Thyroid gland (tissue), 4 donors: ENCODE measurements around the gene ZNF423. TPM values are rescaled to one million over a fixed set of nuclear protein-coding genes. Genes with fewer than 3 reads are reported as not detected.

Experiments used
- DNase-seq, 2 donors: peaks; one replicate each; pipeline ENCODE4 v3.0.0-alpha.2; 2019
- H3K27ac ChIP-seq, 3 donors: fragments of 200-600 bp; sonication (generic); 1 replicate in 2 of 3; 2 replicates in 1 of 3; pipeline ENCODE4 v1.5.1; 2016 to 2019; ENCODE audit warnings: mild to moderate bottlenecking in 1 of 3, moderate library complexity in 1 of 3
- H3K27me3 ChIP-seq: fragments of 200-600 bp; sonication (generic); one replicate; pipeline ENCODE4 v1.5.1; 2019
- H3K36me3 ChIP-seq, 2 donors: fragments of 200-600 bp; sonication (generic); one replicate each; pipeline ENCODE4 v1.5.1; 2016 to 2019
- H3K4me1 ChIP-seq, 2 donors: fragments of 200-600 bp; sonication (generic); one replicate each; pipeline ENCODE4 v1.5.1; 2017 to 2019
- H3K4me3 ChIP-seq, 3 donors: fragments of 200-600 bp; sonication (generic); replicated peaks in 1 of 3; 1 replicate in 2 of 3; 2 replicates in 1 of 3; pipeline ENCODE4 v1.5.1; 2016; ENCODE audit warnings: mild to moderate bottlenecking in 1 of 3
- H3K9me3 ChIP-seq: fragments of 200-600 bp; sonication (generic); one replicate; pipeline ENCODE4 v1.5.1; 2017
- POLR2A ChIP-seq, 2 donors: fragments of 450-650 bp; IDR thresholded peaks; one replicate each; pipeline ENCODE4 v1.6.1; 2017; ENCODE audit warnings: antibody characterized with exemption in 2 of 2, mild to moderate bottlenecking in 2 of 2, moderate library complexity in 1 of 2
- WGBS, 2 donors: methylation state at CpG; one replicate each; pipeline ENCODE4 v1.1.5; 2017; 5-methylcytosine and 5-hydroxymethylcytosine counted together
- intact Hi-C: fragments of 100-400 bp; cut with DNase I; formaldehyde crosslinking; loops from one replicate; pipeline ENCODE4 v1.15.1; 2023
- total RNA-seq, 4 donors: library from RNA; depleted of rRNA; stranded (reverse); fragments of >200 nt; gene quantifications; one replicate each; pipeline ENCODE4 v1.2.3, GENCODE V29; 2016
- TF ChIP-seq, protein P1 (sequence below), 6 experiments: fragments of 200-600 bp in 3 of 6; fragments of 450-650 bp in 3 of 6; sonication (generic) in 3 of 6; IDR thresholded peaks; one replicate each; pipeline ENCODE4 v1.5.1; 2016 to 2019; ENCODE audit warnings: antibody characterized with exemption in 6 of 6, mild to moderate bottlenecking in 2 of 6, inconsistent platforms in 1 of 6, moderate library complexity in 1 of 6

Gene ZNF423
- total RNA-seq, 4 donors from 2014 or later = 7.4 to 10.0 (median 8.5) TPM

DNA sequence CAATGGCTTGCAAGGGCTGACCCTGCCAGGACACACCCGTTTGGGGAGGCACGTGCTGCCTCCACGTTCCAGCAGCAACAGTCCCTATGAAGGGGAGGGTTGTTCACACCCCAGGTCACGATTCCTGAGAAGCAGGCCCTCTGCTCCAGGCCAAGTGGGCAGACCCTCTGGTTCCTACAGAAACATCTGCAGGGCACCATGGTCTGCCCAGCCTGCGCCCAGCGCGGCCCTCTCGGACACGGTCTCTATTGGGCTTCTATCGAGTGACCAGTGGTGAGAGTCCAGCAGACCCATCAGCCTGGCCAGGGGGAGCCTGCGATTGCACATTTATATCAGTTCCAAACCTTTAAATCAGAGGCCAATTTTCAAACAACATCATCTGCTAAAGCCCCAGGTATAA lies 128.3 kb downstream of the ZNF423 start:
- TF ChIP-seq, protein P1, sequence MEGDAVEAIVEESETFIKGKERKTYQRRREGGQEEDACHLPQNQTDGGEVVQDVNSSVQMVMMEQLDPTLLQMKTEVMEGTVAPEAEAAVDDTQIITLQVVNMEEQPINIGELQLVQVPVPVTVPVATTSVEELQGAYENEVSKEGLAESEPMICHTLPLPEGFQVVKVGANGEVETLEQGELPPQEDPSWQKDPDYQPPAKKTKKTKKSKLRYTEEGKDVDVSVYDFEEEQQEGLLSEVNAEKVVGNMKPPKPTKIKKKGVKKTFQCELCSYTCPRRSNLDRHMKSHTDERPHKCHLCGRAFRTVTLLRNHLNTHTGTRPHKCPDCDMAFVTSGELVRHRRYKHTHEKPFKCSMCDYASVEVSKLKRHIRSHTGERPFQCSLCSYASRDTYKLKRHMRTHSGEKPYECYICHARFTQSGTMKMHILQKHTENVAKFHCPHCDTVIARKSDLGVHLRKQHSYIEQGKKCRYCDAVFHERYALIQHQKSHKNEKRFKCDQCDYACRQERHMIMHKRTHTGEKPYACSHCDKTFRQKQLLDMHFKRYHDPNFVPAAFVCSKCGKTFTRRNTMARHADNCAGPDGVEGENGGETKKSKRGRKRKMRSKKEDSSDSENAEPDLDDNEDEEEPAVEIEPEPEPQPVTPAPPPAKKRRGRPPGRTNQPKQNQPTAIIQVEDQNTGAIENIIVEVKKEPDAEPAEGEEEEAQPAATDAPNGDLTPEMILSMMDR (IDR thresholded peaks at IDR 0.05) = no peak
- TF ChIP-seq POLR2A (IDR thresholded peaks at IDR 0.05) = no peak
- intact Hi-C loops = no loop called here
- no peak for DNase-seq

DNA sequence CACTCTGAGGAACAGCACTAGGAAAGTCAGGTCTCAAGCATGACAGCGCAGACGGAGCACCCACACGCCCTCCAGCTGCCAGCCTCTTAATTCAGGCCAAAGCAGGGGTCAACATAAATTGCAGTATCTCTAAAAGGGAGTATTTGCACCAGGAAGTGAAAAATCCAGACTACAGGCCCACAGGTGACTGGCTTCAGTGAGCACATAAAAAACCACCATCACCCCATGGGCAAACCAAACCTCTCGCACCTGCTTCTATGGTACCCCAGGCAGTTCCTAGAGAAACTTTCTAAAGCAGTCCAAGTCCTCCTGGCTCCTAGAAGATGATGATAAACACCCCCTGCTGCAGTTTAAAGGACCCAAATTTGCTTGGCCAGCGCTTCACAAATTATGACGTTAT lies 129.8 kb downstream of the ZNF423 start:
- Histone ChIP-seq H3K27me3 (no peaks in the 10 kb centered on the region), H3K4me3 (no peak overlapping the region), H3K27ac (no peak overlapping the region), H3K36me3 (no peaks in the 10 kb centered on the region), H3K4me1 (no peaks in the 10 kb centered on the region), H3K9me3 (no peaks in the 10 kb centered on the region)
- no peak for DNase-seq
- 90 to 95% methylated on average over 5 to 6 of the region's 6 CpGs for WGBS, 2 donors
- intact Hi-C loops = no loop called here
- TF ChIP-seq POLR2A (IDR thresholded peaks at IDR 0.05) = no peak
- TF ChIP-seq, protein P1 (IDR thresholded peaks at IDR 0.05) = no peak

More for the DNA sequence above, 128.3 kb downstream of the ZNF423 start:
- Histone ChIP-seq H3K27me3 (no peaks in the 10 kb centered on the region), H3K4me1 (no peaks in the 10 kb centered on the region), H3K36me3 (no peaks in the 10 kb centered on the region), H3K4me3 (no peak overlapping the region), H3K27ac (no peak overlapping the region), H3K9me3 (no peaks in the 10 kb centered on the region)
- WGBS, 2 donors = 93% methylated on average over 11 of the region's 11 CpGs

DNA sequence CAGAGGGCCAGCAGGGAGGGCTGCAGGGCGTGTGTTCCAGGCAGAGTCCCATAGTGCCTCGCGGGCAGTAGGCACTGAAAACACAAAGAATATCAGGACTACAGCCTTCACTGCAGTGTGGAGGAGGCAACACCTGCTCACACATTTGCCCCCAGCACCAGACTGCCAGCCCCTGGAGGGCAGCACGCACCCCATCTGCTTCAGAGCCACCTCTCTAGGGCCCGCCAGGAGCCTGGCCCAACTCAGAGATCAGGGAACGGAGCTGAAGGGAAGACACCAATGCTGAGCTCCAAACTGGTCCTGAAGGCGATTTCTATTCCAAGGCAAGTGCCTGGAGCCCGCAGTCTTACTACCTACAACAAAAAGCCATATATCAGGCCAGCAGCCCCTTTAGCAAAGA lies 130.3 kb downstream of the ZNF423 start:
- 89 to 91% methylated on average over 7 to 8 of the region's 8 CpGs for WGBS, 2 donors
- intact Hi-C loops = no loop called here
- TF ChIP-seq, protein P1 (IDR thresholded peaks at IDR 0.05) = no peak
- no peak for TF ChIP-seq POLR2A (IDR thresholded peaks at IDR 0.05)
- Histone ChIP-seq H3K36me3 (no peaks in the 10 kb centered on the region), H3K27me3 (no peaks in the 10 kb centered on the region), H3K27ac (no peak overlapping the region), H3K4me1 (no peaks in the 10 kb centered on the region), H3K4me3 (no peak overlapping the region), H3K9me3 (no peaks in the 10 kb centered on the region)
- DNase-seq = no peak

DNA sequence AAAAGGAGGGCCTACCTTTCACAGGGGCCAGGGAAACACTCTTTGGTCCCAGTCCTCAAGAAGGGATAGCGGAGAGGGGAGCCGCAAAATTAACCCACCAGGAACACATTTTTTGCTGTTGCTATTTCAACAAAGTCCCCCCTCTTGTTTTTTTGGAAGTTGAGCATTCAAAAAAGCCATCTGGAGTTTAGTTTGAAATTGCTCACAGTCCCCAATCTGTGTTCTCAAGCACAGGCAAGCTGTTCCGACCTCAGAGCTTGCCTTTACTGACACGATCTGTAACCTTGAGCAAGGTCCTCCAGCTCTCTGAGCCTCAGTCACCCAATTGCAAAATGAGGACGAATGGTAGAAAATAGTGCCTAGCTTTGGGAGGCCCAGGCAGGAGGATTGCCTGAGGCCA lies 131.1 kb downstream of the ZNF423 start:
- Histone ChIP-seq H3K27me3 (no peaks in the 10 kb centered on the region), H3K36me3 (no peaks in the 10 kb centered on the region), H3K27ac (no peak overlapping the region), H3K9me3 (no peaks in the 10 kb centered on the region), H3K4me1 (no peaks in the 10 kb centered on the region), H3K4me3 (no peak overlapping the region)
- 87 to 93% methylated on average over 5 of the region's 5 CpGs for WGBS, 2 donors
- TF ChIP-seq POLR2A (IDR thresholded peaks at IDR 0.05) = no peak
- TF ChIP-seq, protein P1 (IDR thresholded peaks at IDR 0.05) = no peak
- intact Hi-C loops = no loop called here
- no peak for DNase-seq

DNA sequence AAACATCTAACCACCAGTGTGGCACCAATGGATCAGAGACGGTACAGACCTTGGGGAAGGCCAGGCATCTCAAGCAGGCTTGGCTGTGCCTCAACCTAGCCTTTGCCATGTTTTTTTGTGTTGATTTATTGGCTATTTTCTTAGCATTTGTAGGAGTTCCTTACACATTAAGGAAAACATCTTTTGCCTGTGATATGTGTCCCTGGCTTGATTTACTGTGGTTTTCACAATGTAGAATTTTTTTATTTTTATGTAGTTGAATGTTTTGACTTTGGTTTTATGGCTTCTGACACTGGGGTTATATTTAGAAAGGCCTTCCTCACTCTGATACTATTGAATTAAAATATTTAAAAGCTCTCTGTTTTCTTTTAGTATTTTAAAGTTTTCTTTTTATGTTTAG lies 132.6 kb downstream of the ZNF423 start:
- intact Hi-C loops = no loop called here
- no peaks in the 10 kb centered on the region for H3K9me3 ChIP-seq
- WGBS, 2 donors = 88 to 89% methylated on average over 1 of the region's 1 CpG
- H3K36me3 ChIP-seq = no peaks in the 10 kb centered on the region
- no peak for TF ChIP-seq POLR2A (IDR thresholded peaks at IDR 0.05)
- TF ChIP-seq, protein P1 (IDR thresholded peaks at IDR 0.05) = no peak
- no peaks in the 10 kb centered on the region for H3K27me3 ChIP-seq
- H3K27ac ChIP-seq = no peak overlapping the region
- no peak for DNase-seq
- no peak overlapping the region for H3K4me3 ChIP-seq
- H3K4me1 ChIP-seq = no peaks in the 10 kb centered on the region
